Nephron progenitor cell (in vitro differentiated cells): ENCODE results near the gene TLR3.
"Not testable (repeated sequence)": the region's sequence is repeated elsewhere in the genome, so short reads cannot be mapped to it uniquely, and the experiment has no call there.

Experiments used
- DNase-seq: peaks from one replicate; pipeline ENCODE4 v3.0.0; 2021
- H3K27ac Mint-ChIP-seq: 2 replicates; pipeline ENCODE4 v1.8.0; 2021; ENCODE audit warnings: mild to moderate bottlenecking, moderate library complexity, mixed read lengths
- H3K27me3 Mint-ChIP-seq: 2 replicates; pipeline ENCODE4 v1.8.0; 2021; ENCODE audit warnings: mild to moderate bottlenecking, low read depth, mixed read lengths; ENCODE audit not compliant: poor library complexity
- H3K36me3 Mint-ChIP-seq: 2 replicates; pipeline ENCODE4 v1.8.0; 2021; ENCODE audit warnings: low read depth, mixed read lengths
- H3K4me1 Mint-ChIP-seq: 2 replicates; pipeline ENCODE4 v1.8.0; 2021; ENCODE audit warnings: mixed read lengths
- H3K4me3 Mint-ChIP-seq: 2 replicates; pipeline ENCODE4 v1.8.0; 2021; ENCODE audit warnings: mild to moderate bottlenecking, moderate library complexity, mixed read lengths
- H3K9me3 Mint-ChIP-seq: 2 replicates; pipeline ENCODE4 v1.8.0; 2021; ENCODE audit warnings: mild to moderate bottlenecking, moderate library complexity, mixed read lengths
- TF ChIP-seq, protein P1 (sequence below): fragments of 200-600 bp; sonication (generic); IDR thresholded peaks from 2 replicates; pipeline ENCODE4 v1.5.0; 2021; ENCODE audit warnings: antibody characterized with exemption

TLR3 gene

DNA sequence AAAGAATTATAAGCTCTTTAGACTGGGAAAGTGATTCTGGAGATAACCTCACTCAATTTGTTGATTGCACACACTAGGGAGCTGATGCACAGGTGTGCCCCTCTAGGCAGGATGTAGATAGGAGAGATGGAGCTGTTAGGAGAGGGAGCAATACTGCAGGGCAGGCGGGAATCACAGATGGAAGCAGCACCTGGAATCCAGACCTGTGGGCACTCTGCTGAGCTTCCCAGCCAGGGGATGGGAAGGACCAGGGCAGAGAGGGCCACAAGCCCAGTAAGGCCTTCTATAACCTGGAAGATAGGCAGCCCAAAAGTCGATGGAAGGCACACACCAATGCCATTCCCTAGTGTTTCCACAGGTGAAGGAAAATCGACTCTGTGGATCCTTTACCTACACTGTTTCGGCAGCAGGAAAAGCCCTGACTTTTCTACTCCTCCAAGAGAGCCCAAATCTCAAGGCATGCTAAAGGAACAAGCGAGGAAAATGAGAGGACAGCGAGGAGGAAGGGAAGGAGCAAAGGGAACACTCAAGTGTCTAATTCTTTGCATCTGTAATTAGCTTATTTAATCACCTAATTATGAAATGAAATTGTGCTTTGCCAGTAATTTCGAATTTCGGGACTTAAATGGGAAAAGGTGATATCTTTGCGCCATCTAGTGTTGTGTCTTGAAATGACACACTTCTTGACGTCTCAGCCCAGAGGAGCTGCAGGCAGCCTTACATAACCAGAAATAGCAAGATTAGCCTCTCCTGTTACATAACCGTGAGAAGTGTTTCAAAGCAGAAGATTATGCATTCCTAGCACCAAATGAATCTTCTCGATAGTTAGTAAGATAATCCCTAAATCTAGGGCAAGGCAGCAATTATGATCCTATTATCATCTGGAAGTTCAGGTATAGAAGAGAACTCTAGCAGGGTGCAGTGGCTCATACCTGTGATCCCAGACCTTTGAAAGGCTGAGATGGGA lies 31.0 kb upstream of the TLR3 start:
- Mint-ChIP-seq H3K27me3 (peaks cover 6% of the 10 kb centered on the region), H3K27ac (no peak overlapping the region), H3K4me1 (no peaks in the 10 kb centered on the region), H3K36me3 (peaks cover 12% of the 10 kb centered on the region), H3K4me3 (no peak overlapping the region), H3K9me3 (peaks cover 46% of the 10 kb centered on the region)
- TF ChIP-seq, protein P1, sequence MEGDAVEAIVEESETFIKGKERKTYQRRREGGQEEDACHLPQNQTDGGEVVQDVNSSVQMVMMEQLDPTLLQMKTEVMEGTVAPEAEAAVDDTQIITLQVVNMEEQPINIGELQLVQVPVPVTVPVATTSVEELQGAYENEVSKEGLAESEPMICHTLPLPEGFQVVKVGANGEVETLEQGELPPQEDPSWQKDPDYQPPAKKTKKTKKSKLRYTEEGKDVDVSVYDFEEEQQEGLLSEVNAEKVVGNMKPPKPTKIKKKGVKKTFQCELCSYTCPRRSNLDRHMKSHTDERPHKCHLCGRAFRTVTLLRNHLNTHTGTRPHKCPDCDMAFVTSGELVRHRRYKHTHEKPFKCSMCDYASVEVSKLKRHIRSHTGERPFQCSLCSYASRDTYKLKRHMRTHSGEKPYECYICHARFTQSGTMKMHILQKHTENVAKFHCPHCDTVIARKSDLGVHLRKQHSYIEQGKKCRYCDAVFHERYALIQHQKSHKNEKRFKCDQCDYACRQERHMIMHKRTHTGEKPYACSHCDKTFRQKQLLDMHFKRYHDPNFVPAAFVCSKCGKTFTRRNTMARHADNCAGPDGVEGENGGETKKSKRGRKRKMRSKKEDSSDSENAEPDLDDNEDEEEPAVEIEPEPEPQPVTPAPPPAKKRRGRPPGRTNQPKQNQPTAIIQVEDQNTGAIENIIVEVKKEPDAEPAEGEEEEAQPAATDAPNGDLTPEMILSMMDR = peak; percentile 84
- peak; percentile 45 for DNase-seq

- peaks cover 31% of the 10 kb centered on the region for H3K9me3 Mint-ChIP-seq
- H3K27ac Mint-ChIP-seq = no peak overlapping the region
- H3K36me3 Mint-ChIP-seq = peaks cover 10% of the 10 kb centered on the region
- H3K4me3 Mint-ChIP-seq = no peak overlapping the region
- TF ChIP-seq, protein P1 = no peak
- no peaks in the 10 kb centered on the region for H3K4me1 Mint-ChIP-seq
- H3K27me3 Mint-ChIP-seq = peaks cover 10% of the 10 kb centered on the region
- DNase-seq = no peak
These were observed 29.3 kb upstream of the TLR3 start for GRCh38 chr4:186039697-186040096.

DNA sequence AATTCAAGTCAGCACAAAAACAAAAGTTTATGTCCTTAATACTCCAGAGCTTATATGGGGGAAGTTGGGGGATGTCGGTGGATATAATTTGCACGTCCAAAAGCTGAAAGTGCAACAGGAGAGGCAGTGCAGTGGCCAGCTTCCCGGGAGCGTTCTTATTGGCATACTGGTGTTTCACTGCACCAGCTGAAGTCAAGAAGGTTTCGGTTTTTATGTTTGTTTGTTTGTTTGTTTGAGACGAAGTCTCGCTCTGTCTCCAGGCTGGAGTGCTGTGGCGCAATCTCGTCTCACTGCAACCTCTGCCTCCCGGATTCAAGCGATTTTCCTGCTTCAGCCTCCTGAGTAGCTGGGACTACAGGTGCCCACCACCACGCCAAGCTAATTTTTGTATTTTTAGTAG lies 28.6 kb upstream of the TLR3 start:
- no peak overlapping the region for H3K4me3 Mint-ChIP-seq
- H3K27ac Mint-ChIP-seq = no peak overlapping the region

GRCh38 chr4:186047501-186047900 lies 21.5 kb upstream of the TLR3 start:
- peaks cover 12% of the 10 kb centered on the region for H3K9me3 Mint-ChIP-seq
- not testable (repeated sequence) for H3K27ac Mint-ChIP-seq, H3K4me3 Mint-ChIP-seq, H3K27me3 Mint-ChIP-seq, DNase-seq, H3K36me3 Mint-ChIP-seq
- peaks cover 11% of the 10 kb centered on the region for H3K4me1 Mint-ChIP-seq

More for the DNA sequence above, 28.6 kb upstream of the TLR3 start:
- DNase-seq = no peak
- Mint-ChIP-seq H3K4me1 (no peaks in the 10 kb centered on the region), H3K36me3 (peaks cover 6% of the 10 kb centered on the region), H3K9me3 (peaks cover 25% of the 10 kb centered on the region), H3K27me3 (peaks cover 10% of the 10 kb centered on the region)
- TF ChIP-seq, protein P1 = no peak

GRCh38 chr4:186050135-186050534 lies 18.8 kb upstream of the TLR3 start:
- not testable (repeated sequence) for H3K4me3 Mint-ChIP-seq, H3K27me3 Mint-ChIP-seq, DNase-seq, H3K36me3 Mint-ChIP-seq
- Mint-ChIP-seq H3K9me3 (peaks cover 12% of the 10 kb centered on the region), H3K27ac (peak overlapping the region; percentile 76), H3K4me1 (peaks cover 11% of the 10 kb centered on the region)

DNA sequence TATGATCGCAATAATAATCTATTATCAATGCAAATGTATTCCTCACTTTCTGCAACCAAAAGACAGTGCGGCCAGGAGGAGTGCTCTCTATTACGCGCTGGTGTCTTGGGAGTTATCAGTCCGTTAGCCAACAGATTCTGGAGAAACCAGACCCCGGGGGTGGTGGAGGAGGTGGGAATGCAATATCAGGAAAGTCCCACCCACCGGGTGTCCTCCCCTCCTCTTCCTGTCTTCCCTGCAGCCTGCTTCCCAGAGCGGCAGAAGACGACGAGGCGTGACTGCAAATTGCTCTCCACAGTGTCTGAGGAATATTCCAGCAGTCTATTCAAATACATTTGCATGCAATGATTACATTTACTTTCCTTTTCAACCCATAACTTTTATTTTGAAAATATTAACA lies 17.9 kb upstream of the TLR3 start:
- Mint-ChIP-seq H3K4me3 (no peak overlapping the region), H3K27me3 (peaks cover 4% of the 10 kb centered on the region), H3K27ac (peak overlapping the region; percentile 62), H3K4me1 (peaks cover 11% of the 10 kb centered on the region), H3K36me3 (no peaks in the 10 kb centered on the region), H3K9me3 (peaks cover 18% of the 10 kb centered on the region)
- DNase-seq = no peak
- TF ChIP-seq, protein P1 = no peak
